GM19452 (cell line): ENCODE results near the gene HMCN1.

ENCODE experiments used
- ATAC-seq: cut with Tn5 transposase; IDR thresholded peaks from one replicate; pipeline ENCODE4 v1.9.1; 2021; ENCODE audit not compliant: unreplicated experiment

The HMCN1 gene

GRCh38 chr1:186063091-186063657 is 329.0 kb downstream of the HMCN1 start:
- ATAC-seq = no peak

DNA sequence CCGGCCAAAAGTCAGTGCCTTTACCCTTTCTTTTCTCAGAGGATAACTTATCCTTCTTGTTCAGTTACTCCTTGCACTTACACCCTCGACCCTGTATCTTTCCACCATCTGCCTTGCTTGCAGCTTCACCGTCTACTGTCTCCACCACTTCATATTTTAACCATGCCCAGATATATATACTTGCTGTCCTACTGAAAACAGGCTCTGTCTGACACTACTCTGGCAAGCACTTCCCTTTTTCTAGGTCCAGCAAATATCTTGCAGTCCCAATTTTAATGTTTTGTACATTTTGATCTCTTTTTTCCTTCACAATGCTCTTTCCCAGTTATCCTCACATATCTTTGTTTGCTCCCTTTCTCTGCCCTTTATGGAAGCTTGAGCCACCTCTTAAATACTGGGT is 332.2 kb downstream of the HMCN1 start:
- no peak for ATAC-seq

DNA sequence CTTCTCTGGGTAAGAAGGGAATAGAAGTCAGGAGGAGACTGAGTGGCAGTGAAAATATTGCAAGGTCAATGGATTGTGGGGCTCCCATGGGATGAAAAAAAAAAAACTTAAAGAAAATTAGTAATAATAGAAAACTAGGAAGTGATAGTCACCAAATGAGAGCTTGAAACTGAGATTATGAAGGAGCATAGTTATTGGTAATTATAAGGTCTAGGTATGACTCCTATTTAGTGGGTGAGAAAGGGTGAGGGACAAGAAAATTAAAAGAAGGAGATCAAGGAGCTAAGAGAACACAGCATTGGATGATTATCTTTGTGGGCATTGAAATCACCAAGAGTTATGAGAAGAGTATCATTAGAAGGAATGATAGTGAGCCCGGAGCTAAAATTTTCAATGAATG is 339.5 kb downstream of the HMCN1 start:
- no peak for ATAC-seq

DNA sequence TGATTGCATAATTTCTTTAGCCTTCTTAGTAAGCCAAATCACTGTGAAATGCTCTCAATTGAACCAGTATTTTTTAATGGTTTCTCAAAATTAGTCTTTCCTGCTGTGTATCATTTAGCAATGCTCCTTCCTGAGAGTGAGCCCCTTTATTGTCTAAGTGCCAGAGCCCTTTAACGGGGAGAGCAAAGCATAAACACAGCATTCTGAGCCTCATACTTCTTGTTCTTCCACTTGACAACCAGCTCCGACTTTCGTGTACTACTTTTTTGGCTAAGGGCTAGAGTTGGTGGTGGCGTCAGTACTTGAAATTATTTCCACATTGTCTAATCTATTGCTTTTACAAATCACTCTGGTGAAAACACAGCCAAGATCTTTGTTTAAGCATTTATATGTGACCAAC is 341.8 kb downstream of the HMCN1 start:
- ATAC-seq = no peak

DNA sequence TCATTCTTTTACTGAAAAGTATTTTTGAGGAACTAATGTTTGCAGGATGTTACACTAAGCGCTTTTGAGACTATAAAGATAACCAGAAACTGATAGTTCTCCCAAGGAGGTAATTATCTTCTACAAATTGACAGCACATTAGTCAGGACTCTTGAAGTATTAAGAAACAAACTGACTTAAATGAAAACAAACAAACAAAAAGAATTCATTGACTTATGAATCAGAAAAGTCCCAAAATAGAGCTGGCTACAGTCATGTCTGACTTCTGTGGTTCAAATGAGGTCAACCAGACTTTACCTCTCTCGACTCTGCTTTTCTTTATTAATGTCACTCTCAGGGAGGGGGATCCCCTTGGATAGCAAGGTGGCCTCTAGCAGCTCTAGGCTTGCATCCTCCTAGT is 344.1 kb downstream of the HMCN1 start:
- ATAC-seq = peak; percentile 94

DNA sequence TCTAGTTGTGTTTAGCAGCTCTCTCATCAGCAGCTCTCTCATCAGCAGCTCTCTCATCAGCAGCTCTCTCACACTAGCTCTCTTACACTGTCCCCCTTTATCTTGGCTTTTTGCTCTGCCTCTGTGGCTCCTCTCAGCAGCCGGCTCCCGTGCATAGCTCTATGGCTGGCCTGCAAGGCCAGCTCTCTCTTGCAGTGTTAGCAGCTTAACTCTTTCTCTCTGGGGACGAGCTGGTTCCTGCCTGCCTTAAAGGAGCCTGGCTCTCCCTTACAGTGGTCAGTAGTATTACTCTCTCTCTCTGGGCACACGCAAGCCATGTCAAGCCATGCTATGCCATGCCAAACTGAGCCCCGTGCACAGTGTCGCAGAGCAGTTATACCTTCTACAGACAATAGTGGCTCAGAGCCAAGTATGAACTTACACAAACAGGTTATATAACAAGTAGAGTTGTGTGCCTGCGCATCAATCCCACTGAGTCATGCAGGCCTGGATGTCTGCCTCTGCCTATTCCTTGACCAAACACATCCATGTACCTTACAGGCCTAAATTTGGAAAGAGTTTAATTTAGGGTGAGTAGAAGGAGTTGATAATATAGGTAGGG is 345.0 kb downstream of the HMCN1 start:
- ATAC-seq = no peak

GRCh38 chr1:186082235-186082937 is 348.2 kb downstream of the HMCN1 start:
- peak; percentile 75 for ATAC-seq

DNA sequence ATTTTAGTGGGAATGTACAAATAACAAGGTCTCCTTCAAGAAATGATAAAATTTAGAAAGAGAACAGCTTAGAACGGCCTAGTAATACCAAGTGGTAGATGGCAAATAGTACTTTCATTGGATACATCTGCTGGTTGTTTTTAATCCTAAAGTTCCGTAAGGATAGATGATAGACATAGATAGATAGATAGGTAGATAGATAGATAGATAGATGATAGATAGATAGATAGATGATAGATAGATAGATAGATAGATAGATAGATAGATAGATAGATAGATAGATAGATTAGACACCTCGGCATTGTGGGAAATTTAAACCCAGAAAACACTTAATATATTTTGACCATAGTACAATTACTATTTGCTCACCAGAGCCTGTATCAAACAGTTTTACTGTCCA is 352.4 kb downstream of the HMCN1 start:
- no peak for ATAC-seq

GRCh38 chr1:186089940-186090339 is 355.7 kb downstream of the HMCN1 start:
- no peak for ATAC-seq

DNA sequence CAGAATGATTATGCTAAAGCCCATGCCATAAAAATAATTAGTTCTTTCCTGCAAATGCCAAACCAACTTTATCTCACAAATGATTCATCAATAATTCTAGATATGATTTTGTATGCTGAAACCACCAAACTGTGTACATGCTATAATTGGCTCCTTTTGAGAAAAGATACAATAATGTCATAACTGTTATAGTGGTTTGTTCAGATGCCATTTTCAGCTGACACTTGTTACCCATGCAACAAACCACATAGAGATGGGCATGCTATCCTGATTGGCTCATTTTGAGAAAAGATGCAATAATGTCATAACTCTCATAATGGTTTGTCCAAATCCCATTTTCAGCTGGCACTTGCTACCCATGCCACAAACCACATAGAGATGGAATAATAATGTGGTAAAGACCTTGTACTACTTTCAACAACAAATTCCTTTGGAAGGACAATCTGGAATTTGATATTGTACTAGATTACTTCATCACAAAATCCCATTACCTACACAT is 357.1 kb downstream of the HMCN1 start:
- ATAC-seq = no peak

DNA sequence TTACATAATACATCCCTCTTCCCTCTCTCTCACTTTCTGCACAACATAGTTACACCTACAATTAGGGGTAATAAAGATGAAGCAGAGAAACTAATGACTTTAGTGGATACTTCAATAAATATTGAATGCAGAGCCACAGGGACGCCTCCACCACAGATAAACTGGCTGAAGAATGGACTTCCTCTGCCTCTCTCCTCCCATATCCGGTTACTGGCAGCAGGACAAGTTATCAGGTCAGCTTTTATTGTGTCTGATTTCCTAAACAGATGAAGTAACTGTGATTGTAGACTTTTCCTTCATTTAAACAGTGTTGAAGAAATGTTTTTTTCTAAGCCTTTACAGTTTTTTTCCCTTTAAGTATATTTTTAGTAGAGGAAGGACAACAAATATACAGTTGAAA is 359.2 kb downstream of the HMCN1 start:
- no peak for ATAC-seq

- ATAC-seq = no peak
These were observed 360.0 kb downstream of the HMCN1 start for GRCh38 chr1:186094172-186094571.

GRCh38 chr1:186099336-186100104 is 365.3 kb downstream of the HMCN1 start:
- no peak for ATAC-seq

DNA sequence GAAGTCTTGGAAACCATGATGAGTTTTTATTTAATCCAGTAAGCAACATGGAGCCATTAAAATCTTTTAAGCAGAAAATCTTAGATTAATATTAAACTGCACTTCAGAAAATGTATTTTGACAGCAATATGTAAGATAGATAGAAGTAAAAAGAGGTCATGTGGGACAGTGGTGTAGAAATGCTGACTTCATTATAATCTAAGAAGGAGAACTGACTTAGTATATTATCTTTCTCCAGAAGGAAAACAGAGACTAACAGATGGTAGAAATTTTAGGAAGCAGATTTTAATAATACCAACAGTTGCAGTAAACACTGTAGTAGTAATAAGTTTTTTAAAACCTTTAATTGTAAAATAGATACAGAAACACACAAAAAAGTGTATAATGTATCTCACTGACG is 367.9 kb downstream of the HMCN1 start:
- ATAC-seq = no peak

- no peak for ATAC-seq
These were observed 368.5 kb downstream of the HMCN1 start for GRCh38 chr1:186102547-186103148.

- no peak for ATAC-seq
These were observed 370.3 kb downstream of the HMCN1 start for GRCh38 chr1:186104459-186104858.

GRCh38 chr1:186112280-186112679 is 378.1 kb downstream of the HMCN1 start:
- no peak for ATAC-seq

- ATAC-seq = no peak
These were observed 379.3 kb downstream of the HMCN1 start for GRCh38 chr1:186113461-186113860.

DNA sequence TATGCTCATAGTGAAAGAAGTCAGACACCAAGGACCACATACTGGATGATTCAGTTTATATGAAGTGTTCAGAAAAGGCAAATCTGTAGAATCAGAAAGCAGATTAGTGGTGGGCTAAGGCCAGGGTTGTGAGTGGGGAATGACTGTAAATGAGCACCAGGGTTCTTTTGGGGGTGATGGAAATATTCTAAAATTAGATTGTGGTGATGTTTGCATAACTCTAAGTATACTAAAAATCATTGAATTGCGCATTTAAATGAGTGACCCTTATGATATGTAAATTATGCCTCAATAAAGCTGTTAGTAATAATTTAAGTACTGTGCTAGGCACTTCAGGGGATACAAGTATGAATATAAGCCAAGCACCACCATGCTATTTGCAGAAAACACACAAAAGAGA is 384.5 kb downstream of the HMCN1 start:
- no peak for ATAC-seq

- ATAC-seq = no peak
These were observed 388.6 kb downstream of the HMCN1 start for GRCh38 chr1:186122837-186123236.

DNA sequence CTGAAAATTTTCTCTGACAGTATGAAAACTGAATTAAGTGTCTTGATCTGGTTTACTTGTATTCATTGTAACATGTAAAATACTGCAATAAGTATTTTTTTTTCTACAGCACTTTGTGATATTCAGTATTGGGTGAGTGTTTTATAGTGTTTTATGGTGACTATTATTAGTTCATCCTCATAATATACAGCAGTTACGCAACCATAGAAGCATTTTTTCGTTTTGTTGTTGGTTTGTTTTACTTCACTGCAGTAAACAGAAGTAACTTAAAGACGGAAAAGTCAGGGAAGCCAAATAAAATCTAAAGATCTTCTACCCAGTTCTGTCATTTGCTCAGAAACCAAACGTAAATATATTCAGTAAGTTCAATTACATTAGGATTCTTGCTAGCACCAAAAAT is 390.8 kb downstream of the HMCN1 start:
- no peak for ATAC-seq
